Measurements from ENCODE around the gene TET2.

Gene TET2

DNA sequence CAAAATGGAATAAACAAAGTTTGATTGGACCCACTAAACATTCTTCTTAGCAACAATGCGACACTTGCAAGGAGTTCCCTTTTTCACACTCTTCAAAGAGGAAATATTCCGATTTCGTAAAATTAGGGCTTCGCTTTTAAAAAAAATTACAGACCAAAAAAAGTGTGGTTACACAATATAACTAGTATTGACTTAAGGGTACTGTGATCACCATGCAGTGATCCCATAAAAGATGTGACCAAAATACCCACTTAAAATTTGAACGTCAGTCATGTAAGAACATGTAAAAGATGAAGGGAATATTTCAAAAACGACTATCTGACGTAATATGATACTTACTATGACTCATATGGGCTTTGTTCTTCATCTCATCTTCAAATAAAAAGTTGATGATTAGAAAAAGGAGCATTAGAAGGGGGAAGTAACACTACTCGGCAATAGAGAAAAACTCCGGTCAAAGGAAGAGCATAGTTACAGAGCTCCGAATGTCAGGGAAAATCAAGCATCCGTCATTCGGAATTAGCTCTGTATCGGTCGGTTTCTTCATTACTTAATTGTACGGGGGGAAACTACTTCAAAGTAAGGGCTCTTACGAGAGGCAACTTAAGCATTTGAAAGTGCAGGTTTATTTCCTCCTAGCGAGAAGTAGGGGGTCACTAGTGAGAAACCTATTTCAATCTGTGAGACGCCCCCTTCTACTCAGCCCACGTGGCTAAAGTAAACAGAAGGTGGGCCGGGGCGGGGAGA is 1.3 kb upstream of the TET2 start:
- DNase-seq = no peak

- DNase-seq = peak; percentile 23
These were observed 787 bp upstream of the TET2 start for GRCh38 chr4:105145903-105146275.

GRCh38 chr4:105147016-105147552 is 408 bp downstream of the TET2 start:
- DNase-seq = no peak

- peak; percentile 11 for DNase-seq
These were observed 981 bp downstream of the TET2 start for GRCh38 chr4:105147553-105148161.

- DNase-seq = no peak
These were observed 1.7 kb downstream of the TET2 start for GRCh38 chr4:105148356-105148755.

- no peak for DNase-seq
These were observed 2.1 kb downstream of the TET2 start for GRCh38 chr4:105148776-105149175.

- DNase-seq = no peak
These were observed 3.1 kb downstream of the TET2 start for GRCh38 chr4:105149771-105150170.

- DNase-seq = no peak
These were observed 3.8 kb downstream of the TET2 start for GRCh38 chr4:105150503-105150902.

DNA sequence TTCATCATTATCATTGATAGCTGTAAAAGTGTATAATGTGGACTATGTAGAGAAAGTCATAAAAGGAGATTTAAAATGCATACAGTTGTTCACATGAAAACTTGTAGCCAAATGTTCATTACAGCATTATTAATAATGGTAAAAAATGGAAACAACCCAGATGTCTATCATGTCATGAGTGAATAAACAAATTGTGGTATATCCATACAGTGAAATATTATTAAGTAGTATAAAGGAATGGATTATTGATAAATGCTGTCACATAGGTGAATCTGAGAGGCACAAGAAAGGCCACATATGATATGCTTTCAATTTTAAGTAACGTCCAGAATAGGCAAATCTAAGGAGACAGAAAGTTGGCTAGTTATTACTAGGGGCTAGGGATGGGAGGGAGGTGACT is 7.1 kb downstream of the TET2 start:
- no peak for DNase-seq

- DNase-seq = no peak
These were observed 7.9 kb downstream of the TET2 start for GRCh38 chr4:105154576-105154975.

DNA sequence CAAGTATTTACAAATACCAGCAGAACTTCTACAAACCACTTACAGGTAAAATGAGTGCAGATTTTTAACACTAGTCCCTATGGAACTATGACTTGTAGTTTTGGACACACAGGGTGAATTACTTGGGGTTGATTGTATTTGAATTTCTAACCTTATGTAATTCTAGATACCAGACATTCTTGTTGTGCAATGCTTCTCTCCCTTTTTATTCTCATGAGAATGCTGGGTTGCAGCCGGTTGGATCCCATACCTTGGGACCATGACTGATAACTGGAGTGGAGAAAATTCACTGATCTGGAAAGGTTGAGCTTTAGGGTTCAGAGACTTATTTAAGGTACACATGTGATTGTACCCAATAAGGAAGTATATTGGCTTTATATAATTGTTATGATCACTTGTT is 8.8 kb downstream of the TET2 start:
- no peak for DNase-seq

DNA sequence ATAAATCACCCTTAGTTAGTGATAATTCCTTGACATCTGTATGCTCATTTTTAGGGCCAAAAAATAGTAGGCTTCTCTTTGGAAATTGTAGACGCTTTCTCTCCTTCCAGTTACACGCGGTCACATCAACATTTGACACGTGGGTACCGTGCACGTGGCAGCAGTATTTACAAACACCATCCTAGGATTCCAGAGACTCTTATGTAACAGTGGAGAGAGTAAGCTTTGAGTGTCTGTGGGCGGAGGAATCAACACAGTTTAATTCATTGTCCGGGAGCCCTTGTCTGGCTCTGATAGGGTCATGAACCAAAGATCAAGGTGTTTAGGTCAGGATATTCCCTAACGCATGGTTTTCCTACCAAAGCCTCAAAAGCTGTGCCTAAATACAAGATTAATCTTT is 12.2 kb downstream of the TET2 start:
- no peak for DNase-seq

- no peak for DNase-seq
These were observed 15.6 kb downstream of the TET2 start for GRCh38 chr4:105162123-105162796.

DNA sequence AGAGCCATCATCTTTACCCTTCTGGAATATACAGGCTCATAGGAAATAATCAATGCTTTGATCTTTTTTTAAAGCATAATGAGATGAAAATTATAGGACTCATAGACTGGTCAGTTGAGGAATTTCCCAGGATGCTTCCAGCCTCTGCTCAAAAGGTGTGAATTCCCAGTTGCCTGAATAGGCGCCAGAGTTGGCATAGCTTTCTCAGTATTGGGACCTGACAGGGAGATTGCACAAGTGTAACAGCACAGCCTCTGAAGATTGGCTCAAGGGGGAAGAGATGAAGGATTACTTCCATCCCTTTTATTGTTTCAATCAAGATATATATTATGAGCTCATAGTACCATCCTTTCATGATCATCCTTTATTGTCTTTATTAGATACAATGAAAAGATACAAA is 17.9 kb downstream of the TET2 start:
- DNase-seq = no peak

GRCh38 chr4:105166066-105166465 is 19.4 kb downstream of the TET2 start:
- DNase-seq = no peak

DNA sequence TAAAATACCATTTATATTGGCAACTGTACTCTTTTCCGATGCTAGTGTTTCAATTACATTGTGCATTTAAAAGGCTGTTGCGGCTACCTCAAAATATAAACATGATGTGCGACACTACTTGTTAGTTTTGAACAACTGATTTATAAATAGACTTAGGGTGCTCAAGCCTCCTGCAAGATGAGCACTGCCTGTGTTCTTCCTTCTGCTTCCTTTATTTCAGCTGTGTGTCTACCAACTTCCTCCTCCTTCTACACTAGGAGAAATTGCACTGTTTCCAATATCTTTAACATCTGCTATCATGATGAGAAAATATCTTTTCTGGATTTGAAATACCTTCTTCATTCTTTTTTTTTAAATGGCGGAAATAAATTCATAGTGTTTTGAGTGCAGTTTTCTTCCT is 24.0 kb downstream of the TET2 start:
- no peak for DNase-seq

DNA sequence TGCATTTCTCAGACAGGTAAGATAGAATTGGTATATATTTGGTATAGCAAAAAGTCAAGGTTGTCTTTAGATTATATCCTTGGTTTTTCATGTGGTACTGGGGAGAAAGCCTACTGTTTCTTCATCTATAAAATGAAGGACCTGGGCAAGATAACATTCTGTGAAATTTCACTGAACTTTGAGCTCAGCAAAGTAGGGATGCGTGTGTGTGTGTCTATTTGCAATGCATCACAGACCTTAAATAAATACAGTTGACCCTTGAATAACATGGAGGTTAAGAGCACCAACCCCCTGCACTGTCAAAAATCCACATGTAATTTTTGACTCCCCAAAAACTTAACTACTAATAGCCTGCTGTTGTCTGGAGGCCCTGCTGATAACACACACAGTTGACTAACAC is 25.2 kb downstream of the TET2 start:
- DNase-seq = no peak

DNA sequence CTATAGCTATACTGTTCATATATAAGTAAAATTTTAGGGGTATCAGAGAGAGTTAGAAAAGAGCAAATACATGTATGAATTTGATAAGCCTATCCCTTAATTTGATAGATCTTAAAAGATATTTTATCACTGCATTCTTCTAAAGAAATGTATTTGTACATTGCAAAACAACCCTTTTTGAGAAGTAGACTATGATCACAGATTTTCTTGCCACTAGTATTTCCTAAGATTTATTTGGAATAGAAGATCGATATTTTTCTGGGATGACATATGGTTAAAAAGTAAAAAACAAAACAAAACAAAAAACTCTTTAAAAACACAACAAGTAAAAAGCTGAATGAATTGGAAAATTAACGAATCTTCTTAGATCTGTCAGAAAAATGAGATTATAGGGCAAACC is 27.4 kb downstream of the TET2 start:
- no peak for DNase-seq

DNA sequence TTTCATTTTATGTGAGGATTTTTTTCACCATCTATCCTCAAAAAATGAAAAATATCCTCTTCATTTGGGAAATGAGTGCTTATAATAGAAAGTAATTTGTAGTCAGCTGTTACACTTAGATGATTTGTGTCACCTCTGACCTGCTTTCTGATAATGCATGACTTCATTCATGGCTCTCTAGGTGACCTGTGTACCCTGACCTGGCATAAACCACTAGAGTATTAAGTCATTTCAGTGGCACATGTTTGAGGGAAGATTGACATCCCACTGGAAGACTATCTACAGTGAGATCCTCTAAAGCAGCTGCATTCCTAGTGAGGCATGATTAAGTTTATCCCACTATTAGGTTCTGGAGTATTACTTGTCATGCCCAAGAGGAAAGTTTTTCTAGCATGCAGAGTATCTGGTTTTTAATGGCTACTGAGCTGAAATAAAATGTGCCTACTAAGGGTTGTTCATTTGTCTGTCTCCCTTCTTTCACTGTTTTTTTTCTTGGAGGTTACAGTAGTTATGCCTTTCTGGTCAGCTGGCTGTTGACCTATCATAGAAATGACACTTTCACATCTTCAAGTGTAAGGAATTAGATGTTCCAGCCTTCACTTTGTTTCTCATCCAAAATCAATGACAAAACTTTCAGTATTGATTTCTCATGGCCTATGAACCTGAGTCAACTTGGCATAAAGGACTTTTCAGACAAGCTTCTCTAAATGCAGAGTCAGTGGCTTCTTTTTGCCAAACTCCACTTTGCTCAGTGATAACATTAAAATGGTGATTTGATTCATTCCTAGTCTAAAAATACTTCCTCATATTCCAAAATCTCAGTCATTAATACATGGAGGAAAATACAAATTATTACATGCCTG is 33.1 kb downstream of the TET2 start:
- no peak for DNase-seq

DNA sequence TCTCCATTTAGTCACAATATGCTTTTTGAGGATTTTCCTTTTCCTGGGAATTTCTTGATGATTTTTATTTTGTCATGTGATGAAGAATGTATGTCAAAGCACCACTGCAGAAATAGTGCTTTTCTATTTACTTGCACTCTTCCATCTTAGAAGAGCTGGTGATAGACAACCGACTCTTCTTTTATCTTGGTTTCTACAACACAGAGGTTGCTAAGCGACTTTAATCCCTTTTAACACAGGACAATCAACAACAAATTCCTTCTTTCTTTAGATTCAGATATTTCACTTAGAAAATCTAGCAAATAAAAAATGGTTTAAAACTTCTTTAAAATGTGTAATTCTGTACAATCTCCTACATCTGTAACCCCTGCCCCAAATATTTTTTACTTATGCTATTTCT is 34.6 kb downstream of the TET2 start:
- no peak for DNase-seq

DNA sequence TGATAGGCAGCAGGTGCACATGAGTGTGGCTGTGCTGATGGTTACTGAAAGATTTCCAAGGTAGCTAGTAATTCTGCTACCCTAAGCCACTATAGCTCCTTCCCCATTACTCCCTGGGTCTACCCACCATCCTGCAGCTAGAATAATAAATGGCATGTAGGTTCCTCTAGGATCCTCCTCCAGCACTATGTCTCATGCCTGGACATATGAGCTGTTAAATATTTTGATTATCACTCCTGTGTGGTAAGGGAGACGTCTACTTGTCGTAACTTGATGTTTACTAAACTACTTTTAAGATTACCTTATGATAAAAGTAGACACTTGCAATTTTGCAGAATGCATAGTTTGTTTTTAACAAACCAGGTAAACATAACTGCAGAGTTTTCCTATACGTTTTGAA is 35.5 kb downstream of the TET2 start:
- no peak for DNase-seq

GRCh38 chr4:105184316-105184980 is 37.8 kb downstream of the TET2 start:
- DNase-seq = no peak
